Cerebellar nuclear complex (tissue), 1 donor: ENCODE results near the gene AP2A2.

Source experiments
- DNase-seq, 2 experiments: peaks; one replicate each; lab custom pipeline; 2025; lab: John Stamatoyannopoulos, UW

AP2A2 gene

DNA sequence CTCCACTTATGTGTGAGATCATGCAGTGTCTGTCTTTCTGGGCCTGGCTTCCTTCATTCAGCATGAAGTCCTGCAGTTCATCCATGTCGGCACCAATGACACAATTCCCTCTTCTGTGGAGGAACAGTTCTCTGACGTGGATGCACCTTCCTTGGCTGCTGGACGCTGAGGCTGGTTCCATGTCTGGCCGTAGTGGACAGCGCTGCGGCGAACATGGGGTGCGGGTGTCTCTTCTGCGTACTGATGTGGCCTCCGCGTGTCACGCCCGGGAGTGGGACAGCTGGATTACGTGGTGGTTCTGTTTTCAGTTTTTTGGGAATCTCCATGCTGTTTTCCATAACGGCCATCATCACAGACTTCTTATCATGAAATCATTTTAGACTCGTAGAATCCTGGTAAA lies 132.1 kb downstream of the AP2A2 start:
- no peak for DNase-seq

DNA sequence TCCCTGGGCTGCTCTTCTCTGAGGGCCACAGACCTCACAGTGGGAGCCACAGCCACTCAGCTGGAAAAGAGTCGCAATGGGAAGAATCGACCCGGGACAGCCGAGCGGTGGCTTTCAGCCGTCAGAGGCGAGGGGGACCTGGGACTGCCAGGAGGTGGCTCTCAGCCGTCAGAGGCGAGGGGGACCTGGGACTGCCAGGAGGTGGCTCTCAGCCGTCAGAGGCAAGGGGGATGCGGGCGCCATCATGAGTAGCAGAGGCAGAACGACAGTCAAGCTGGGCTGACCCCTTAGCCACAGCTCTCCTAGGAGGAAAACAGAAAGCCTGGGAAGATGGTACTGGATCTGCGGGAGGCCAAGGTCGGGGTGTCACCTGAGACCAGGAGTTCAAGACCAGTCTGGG lies 134.1 kb downstream of the AP2A2 start:
- DNase-seq: no peak

DNA sequence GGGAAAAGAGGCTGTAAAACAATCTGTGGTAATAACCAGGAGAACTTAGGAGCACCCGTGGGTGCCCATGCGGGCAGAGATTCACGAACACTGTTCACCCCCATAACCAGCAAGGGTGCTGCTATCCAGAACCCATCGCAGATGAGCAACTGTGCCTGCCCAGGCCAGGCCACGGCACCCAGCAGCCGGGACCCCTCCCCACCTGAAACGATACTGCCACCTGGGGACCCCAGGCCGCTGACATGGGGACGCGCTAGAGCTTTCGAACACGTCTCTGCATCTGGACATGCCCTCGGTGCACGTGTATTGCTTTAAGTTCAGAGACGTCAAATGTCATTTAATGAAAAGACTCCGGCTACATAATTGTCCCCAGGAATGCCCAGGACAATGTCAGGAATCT lies 134.7 kb downstream of the AP2A2 start:
- DNase-seq: no peak

DNA sequence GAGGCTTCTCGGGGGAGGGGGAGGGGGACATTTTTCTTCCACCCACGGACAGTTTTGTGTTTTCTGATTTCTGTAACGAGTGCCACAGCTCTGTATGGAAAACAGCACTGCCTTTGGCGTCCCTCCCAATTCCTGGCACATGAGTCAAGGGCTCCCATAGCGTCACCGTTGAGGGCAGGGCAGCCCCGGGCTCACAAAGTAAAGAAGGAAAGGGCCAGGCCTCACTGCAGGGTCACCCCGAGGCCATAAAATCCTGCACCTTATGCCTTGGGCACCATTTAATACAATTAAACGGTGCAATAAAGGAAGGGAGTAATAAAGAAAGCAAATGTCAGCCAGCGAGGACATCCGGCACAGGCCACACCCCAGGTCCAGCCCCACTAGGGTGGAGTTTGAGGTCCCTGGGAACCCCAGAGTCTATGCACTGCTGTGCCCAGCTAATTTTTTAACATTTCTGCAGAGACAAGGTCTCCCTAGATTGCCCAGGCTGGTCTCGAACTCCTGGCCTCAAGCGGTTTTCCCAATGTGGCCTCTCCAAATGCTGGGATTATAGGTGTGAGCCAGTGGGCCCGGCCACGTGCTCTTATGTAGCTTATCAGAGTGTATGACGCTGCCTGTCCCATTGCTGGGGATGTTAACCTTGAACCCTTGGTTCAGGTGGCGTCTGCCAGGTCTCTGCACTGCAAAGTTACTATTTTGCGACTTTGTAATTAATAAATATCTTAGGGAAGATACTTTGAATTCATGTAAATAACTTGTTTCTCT lies 135.4 kb downstream of the AP2A2 start:
- DNase-seq: no peak
